GM12873 (cell line): ENCODE measurements around the gene MAML3.

Experiments
- CTCF ChIP-seq: IDR thresholded peaks from 2 replicates; pipeline ENCODE4 v1.5.1; 2012; ENCODE audit warnings: low read depth, mild to moderate bottlenecking, moderate library complexity, low read length, control low read depth; ENCODE audit not compliant: insufficient read depth; ENCODE audit errors: missing control alignments

Gene MAML3

GRCh38 chr4:139675651-139676050 is 478.3 kb downstream of the MAML3 start:
- TF ChIP-seq CTCF, result no peak

GRCh38 chr4:139674875-139675550 is 479.0 kb downstream of the MAML3 start:
- TF ChIP-seq CTCF, result no peak

GRCh38 chr4:139672732-139673131 is 481.3 kb downstream of the MAML3 start:
- no peak for TF ChIP-seq CTCF

GRCh38 chr4:139672215-139672614 is 481.8 kb downstream of the MAML3 start:
- TF ChIP-seq CTCF, result no peak

GRCh38 chr4:139670775-139671174 is 483.2 kb downstream of the MAML3 start:
- TF ChIP-seq CTCF, result no peak

- TF ChIP-seq CTCF, result no peak
These were observed 484.1 kb downstream of the MAML3 start for GRCh38 chr4:139669890-139670289.

- TF ChIP-seq CTCF, result no peak
These were observed 484.6 kb downstream of the MAML3 start for GRCh38 chr4:139669335-139669734.
